KMS-11 (cell line): Measurements from ENCODE around the gene RBM44.

Experiments
- H2AFZ ChIP-seq: fragments of 200-600 bp; sonication (generic); 2 replicates; pipeline ENCODE4 v1.6.1; 2016; ENCODE audit warnings: antibody characterized with exemption, mixed run types, low read depth
- H3K27ac ChIP-seq: fragments of 200-600 bp; sonication (generic); 2 replicates; pipeline ENCODE4 v1.6.1; 2016; ENCODE audit warnings: mild to moderate bottlenecking, mixed run types
- H3K27me3 ChIP-seq: fragments of 200-600 bp; sonication (generic); 2 replicates; pipeline ENCODE4 v1.6.1; 2017; ENCODE audit warnings: mild to moderate bottlenecking, low read depth, mixed run types, moderate library complexity; ENCODE audit not compliant: insufficient read depth
- H3K36me3 ChIP-seq: fragments of 200-600 bp; sonication (generic); 2 replicates; pipeline ENCODE4 v1.6.1; 2017; ENCODE audit warnings: mild to moderate bottlenecking, mixed run types; ENCODE audit not compliant: insufficient read depth
- H3K4me1 ChIP-seq: fragments of 200-600 bp; sonication (generic); 2 replicates; pipeline ENCODE4 v1.6.1; 2016; ENCODE audit warnings: mild to moderate bottlenecking, low read depth, mixed run types; ENCODE audit not compliant: poor library complexity, severe bottlenecking
- H3K4me2 ChIP-seq: fragments of 200-600 bp; sonication (generic); 2 replicates; pipeline ENCODE4 v1.7.0; 2016; ENCODE audit warnings: mild to moderate bottlenecking, mixed run types
- H3K4me3 ChIP-seq: fragments of 200-600 bp; sonication (generic); IDR thresholded peaks from 2 replicates; pipeline ENCODE4 v1.6.1; 2017; ENCODE audit warnings: low read depth, low read length, mixed read lengths; ENCODE audit not compliant: insufficient read depth
- H3K79me2 ChIP-seq: fragments of 200-600 bp; sonication (generic); 2 replicates; pipeline ENCODE4 v1.6.1; 2016; ENCODE audit warnings: low read depth, mixed run types; ENCODE audit not compliant: insufficient read depth
- H3K9ac ChIP-seq: fragments of 200-600 bp; sonication (generic); 2 replicates; pipeline ENCODE4 v1.6.1; 2016; ENCODE audit warnings: mild to moderate bottlenecking, mixed run types
- H4K20me1 ChIP-seq: fragments of 200-600 bp; sonication (generic); 2 replicates; pipeline ENCODE4 v1.6.1; 2016; ENCODE audit warnings: mild to moderate bottlenecking, mixed run types; ENCODE audit not compliant: insufficient read depth
- CTCF ChIP-seq: fragments of 200-600 bp; sonication (generic); conservative IDR thresholded peaks from 2 replicates; pipeline ENCODE4 v1.6.1; 2017; ENCODE audit warnings: low read depth, mild to moderate bottlenecking, antibody characterized with exemption, low read length, moderate library complexity, mixed read lengths

RBM44 gene

GRCh38 chr2:237799060-237799428 is 465 bp downstream of the RBM44 start:
- no peak for TF ChIP-seq CTCF
- Histone ChIP-seq H3K79me2 (no peaks in the 10 kb centered on the region), H3K36me3 (no peaks in the 10 kb centered on the region), H4K20me1 (no peaks in the 10 kb centered on the region), H3K4me2 (no peak overlapping the region), H3K27me3 (no peaks in the 10 kb centered on the region), H3K27ac (no peak overlapping the region), H3K4me3 (no peak overlapping the region), H3K9ac (no peak overlapping the region), H3K4me1 (no peaks in the 10 kb centered on the region), H2AFZ (no peak overlapping the region)

DNA sequence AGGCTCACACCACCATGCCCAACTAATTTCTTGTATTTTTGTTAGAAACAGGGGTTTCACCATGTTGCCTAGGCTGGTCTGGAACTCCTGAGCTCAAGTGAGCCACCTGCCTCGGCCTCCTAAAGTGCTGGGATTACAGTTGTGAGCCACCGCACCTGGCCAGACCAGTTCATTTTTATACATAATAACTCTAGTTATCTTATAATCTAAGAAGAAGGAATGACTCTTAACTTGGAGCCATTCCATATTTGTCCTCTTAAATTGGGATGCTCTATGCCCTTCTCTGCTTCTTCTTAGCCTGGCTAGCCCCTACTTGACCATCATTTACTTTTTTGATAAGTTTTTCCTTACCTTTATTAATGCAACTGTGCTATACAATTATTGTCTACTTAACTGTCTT is 2.9 kb downstream of the RBM44 start:
- no peaks in the 10 kb centered on the region for H3K4me1 ChIP-seq
- H3K4me2 ChIP-seq = no peak overlapping the region
- no peaks in the 10 kb centered on the region for H3K79me2 ChIP-seq
- no peaks in the 10 kb centered on the region for H3K36me3 ChIP-seq
- H3K27ac ChIP-seq = no peak overlapping the region
- H3K4me3 ChIP-seq = no peak overlapping the region
- TF ChIP-seq CTCF = no peak
- H3K27me3 ChIP-seq = no peaks in the 10 kb centered on the region
- H2AFZ ChIP-seq = no peak overlapping the region
- H3K9ac ChIP-seq = no peak overlapping the region
- no peaks in the 10 kb centered on the region for H4K20me1 ChIP-seq

- TF ChIP-seq CTCF = no peak
- H3K27me3 ChIP-seq = no peaks in the 10 kb centered on the region
- no peaks in the 10 kb centered on the region for H3K36me3 ChIP-seq
- no peaks in the 10 kb centered on the region for H4K20me1 ChIP-seq
- no peaks in the 10 kb centered on the region for H3K79me2 ChIP-seq
- no peaks in the 10 kb centered on the region for H3K4me1 ChIP-seq
- no peak overlapping the region for H3K4me2 ChIP-seq
- no peak overlapping the region for H3K9ac ChIP-seq
- no peak overlapping the region for H2AFZ ChIP-seq
- H3K27ac ChIP-seq = no peak overlapping the region
- H3K4me3 ChIP-seq = no peak overlapping the region
These were observed 7.8 kb downstream of the RBM44 start for GRCh38 chr2:237806334-237806733.

DNA sequence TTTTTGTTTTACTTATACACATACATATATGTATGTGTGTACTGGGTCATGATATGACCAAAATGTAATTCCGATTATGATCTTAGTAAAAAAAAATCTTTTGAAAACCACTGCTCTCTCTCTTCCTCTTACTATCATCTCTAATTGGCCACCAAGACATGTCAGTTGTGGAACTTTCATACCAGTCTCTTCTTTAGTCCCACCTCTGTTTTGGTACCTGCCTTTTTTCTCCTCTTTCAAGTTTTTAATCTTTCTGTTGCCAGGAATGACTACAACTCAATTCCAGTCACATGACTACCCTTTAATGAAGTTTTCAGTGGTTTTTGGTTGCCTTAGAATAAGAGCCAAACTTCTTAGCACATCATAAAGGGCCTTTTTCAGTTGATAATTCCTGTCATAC is 17.1 kb downstream of the RBM44 start:
- Histone ChIP-seq H3K4me1 (no peaks in the 10 kb centered on the region), H3K4me2 (no peak overlapping the region), H3K79me2 (no peaks in the 10 kb centered on the region), H3K27me3 (no peaks in the 10 kb centered on the region), H3K4me3 (no peak overlapping the region), H2AFZ (no peak overlapping the region), H3K36me3 (no peaks in the 10 kb centered on the region), H3K9ac (no peak overlapping the region), H3K27ac (no peak overlapping the region), H4K20me1 (no peaks in the 10 kb centered on the region)
- no peak for TF ChIP-seq CTCF

- Histone ChIP-seq H3K4me1 (no peaks in the 10 kb centered on the region), H3K79me2 (no peaks in the 10 kb centered on the region), H3K36me3 (no peaks in the 10 kb centered on the region), H4K20me1 (no peaks in the 10 kb centered on the region), H3K4me2 (no peak overlapping the region), H3K27me3 (no peaks in the 10 kb centered on the region), H3K4me3 (no peak overlapping the region), H3K9ac (no peak overlapping the region), H3K27ac (no peak overlapping the region), H2AFZ (no peak overlapping the region)
- no peak for TF ChIP-seq CTCF
These were observed 18.0 kb downstream of the RBM44 start for GRCh38 chr2:237816531-237816930.
